GM10266 (cell line): ENCODE measurements around the gene NAMPT.
A peak's percentile ranks its signal among the peaks of the same experiment; 100 is the strongest.

ENCODE experiments used
- DNase-seq: peaks from one replicate; pipeline ENCODE4 v3.0.0; 2012; ENCODE audit errors: extremely low spot score
- CTCF ChIP-seq: IDR thresholded peaks from 2 replicates; pipeline ENCODE4 v1.5.1; 2012; ENCODE audit warnings: mild to moderate bottlenecking, low read depth; ENCODE audit not compliant: control insufficient read depth, insufficient read depth; ENCODE audit errors: missing control alignments

Gene NAMPT

GRCh38 chr7:106285051-106285854 lies 470 bp upstream of the NAMPT start:
- TF ChIP-seq CTCF, result no peak
- DNase-seq, result peak; percentile 95

- no peak for TF ChIP-seq CTCF
Measured at GRCh38 chr7:106283831-106284713, 711 bp downstream of the NAMPT start.

GRCh38 chr7:106283501-106283830 lies 1.3 kb downstream of the NAMPT start:
- TF ChIP-seq CTCF, result no peak
- no peak for DNase-seq

More at GRCh38 chr7:106283831-106284713, 711 bp downstream of the NAMPT start:
- DNase-seq, result peak; percentile 40

GRCh38 chr7:106282852-106283251 lies 1.9 kb downstream of the NAMPT start:
- TF ChIP-seq CTCF, result no peak

GRCh38 chr7:106282390-106282789 lies 2.4 kb downstream of the NAMPT start:
- TF ChIP-seq CTCF, result no peak
- no peak for DNase-seq

More at GRCh38 chr7:106282852-106283251, 1.9 kb downstream of the NAMPT start:
- no peak for DNase-seq

- no peak for TF ChIP-seq CTCF
- DNase-seq, result no peak
Measured at GRCh38 chr7:106281585-106282318, 3.0 kb downstream of the NAMPT start.
